G401.6 (cell line): Measurements from ENCODE around the gene MFF.
"Not testable (repeated sequence)": the region's sequence is repeated elsewhere in the genome, so short reads cannot be mapped to it uniquely, and the experiment has no call there.

Source experiments
- FAIRE-seq: peaks from 2 replicates; lab custom pipeline; 2012; peaks lifted over from hg19 to GRCh38; lab: Jason Lieb, UNC

Gene MFF

DNA sequence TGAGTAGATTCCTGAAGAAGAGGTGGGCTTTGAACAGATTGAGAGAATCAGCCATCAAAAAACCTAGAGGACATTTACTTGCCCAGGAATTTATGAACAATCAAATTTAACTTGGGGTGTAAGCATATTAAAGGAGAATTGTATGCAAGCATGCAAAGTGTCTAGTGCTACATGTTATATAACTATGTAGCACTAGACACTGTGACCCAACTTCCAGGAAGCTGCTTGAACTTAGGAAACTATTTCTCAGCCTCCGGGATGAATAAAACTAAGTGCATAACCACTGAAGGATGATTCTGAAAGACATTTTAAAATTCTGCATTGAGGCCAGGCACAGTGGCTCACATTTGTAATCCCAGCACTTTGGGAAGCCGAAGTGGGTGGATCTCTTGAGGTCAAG, 12.4 kb downstream of the MFF start:
- no peak for FAIRE-seq

DNA sequence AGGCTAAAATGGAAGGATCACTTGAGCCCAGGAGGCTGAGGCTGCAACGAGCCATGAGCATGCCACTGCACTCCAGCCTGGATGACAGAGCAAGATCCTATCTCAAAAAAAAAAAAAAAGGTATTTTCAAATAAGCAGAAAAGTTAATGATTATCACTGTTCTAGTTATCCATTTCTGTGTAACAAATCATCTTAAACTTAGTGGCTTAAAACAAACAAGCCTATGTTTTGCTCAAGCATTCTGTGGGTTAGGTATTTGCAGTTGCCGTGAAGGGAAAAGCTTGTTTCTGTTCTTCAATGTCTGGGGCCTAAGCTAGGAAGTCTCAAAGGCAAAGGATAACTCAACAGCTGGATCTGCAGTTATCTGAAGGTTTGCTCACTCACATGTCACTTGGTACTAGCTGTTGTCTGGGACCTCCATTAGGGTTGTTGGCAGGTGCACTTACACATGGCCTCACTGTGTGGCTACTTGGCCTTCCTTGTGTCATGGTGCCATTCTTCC, 14.1 kb downstream of the MFF start:
- FAIRE-seq = no peak

DNA sequence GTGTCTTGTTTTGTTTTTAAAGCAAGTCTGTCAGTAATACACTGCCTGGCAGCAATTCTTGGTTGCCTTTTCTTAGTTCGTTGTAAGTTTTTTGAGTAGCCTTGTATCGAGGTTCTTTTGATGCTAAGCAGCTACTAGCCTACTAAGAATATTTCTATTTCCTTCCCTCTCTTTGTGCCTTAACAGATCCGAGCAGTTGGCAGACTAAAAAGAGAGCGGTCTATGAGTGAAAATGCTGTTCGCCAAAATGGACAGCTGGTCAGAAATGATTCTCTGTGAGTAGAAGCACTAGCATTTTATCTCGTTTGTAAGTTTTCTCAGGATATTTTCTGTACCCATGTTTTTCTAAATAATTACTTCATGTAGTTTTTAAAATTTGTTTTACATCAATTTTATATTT, 15.1 kb downstream of the MFF start:
- no peak for FAIRE-seq

DNA sequence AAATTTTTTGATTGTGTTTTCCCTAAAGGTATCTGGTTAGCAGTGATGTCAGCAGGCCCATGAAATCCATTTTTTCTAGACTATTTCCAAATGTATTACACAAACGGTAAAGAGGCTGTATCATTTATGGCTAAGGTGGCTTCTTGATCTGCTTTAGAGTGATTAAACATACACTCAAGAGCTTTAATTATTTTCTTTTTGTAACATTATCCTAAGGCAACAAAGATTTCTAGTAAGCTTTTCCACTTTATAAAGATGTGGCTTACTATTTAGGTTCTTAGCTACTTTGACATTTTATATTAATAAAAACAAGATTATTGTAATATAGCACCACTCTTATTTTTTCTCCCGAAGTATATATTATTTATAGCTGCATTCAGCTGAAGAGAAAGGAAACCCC, 16.5 kb downstream of the MFF start:
- no peak for FAIRE-seq

DNA sequence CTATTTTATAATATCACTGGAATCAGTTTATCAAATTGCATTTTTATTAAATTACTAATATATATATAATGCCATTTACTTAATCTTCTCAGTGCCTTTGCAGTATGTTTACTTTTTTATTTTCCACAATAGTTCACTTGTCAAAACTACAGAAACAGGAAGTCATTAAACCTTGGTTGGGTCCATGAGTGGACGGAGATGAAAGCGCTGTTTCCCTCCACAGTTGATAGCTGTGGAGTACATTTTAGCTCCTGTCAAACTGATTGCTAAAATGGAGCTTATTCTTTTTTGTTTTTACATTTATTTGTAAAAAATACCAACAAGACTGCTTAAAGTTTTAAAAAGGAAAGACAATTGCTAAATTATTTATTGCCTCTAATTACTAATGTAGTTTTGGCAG, 19.2 kb downstream of the MFF start:
- peak; percentile 47 for FAIRE-seq

DNA sequence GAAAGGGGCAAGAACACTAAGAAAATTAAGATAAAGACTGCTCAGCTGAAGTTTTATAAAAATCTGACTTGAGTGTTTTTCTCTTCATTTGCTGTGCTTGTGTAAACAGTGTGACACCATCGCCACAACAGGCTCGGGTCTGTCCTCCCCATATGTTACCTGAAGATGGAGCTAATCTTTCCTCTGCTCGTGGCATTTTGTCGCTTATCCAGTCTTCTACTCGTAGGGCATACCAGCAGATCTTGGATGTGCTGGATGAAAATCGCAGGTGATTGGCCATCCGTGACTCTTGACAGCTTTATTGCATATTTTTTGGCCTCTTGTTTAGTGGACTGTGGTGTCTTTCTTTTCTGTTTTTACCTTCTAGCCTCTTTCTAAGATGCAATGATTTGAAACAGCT, 22.1 kb downstream of the MFF start:
- FAIRE-seq = no peak

DNA sequence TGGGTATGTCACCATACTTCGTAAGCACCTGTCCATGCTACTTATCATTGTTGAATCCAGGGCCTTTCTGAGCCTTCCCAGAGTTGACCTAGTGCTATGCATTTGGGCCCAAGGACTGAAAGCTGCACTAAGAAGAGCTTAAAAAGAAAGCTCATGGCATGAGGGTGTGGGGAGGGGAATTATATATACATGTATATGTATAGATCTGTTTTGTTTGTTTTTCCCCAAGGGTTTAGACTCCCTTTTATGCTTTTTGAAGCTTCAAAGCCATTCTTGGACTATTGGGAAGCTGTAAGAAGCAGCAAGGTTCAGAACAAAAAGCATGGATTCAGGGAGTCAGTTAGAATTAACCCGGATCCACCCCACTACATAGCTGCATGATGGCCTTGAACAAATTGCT, 23.3 kb downstream of the MFF start:
- no peak for FAIRE-seq

DNA sequence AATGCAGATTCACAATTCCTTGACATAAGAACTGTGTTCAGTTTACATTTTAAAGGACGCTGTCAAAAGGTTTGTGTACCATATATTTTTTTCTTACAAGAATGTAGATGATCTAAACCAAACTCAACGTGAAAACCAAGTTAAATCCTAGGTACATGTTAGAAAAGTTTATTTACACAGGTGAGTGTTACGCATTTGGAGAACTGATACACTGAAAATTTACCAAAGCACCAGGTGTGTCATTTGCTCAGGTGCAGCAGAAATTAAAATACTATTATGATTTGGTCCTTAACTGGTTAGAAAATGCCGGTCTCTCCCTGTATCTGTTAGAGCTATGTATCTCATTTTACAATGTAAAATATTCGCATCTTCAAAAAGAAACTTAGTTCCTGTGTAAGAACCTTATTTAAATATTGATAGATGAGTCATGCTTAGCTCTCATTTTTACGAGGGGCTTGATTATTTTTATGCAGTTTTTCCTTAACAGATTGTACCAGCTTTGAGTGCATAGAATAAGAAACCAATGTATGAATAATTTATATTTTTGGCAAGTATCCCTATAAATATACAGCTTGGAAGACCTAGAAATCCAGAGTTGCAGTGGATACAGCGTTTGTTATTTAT, 25.1 kb downstream of the MFF start:
- FAIRE-seq = no peak

DNA sequence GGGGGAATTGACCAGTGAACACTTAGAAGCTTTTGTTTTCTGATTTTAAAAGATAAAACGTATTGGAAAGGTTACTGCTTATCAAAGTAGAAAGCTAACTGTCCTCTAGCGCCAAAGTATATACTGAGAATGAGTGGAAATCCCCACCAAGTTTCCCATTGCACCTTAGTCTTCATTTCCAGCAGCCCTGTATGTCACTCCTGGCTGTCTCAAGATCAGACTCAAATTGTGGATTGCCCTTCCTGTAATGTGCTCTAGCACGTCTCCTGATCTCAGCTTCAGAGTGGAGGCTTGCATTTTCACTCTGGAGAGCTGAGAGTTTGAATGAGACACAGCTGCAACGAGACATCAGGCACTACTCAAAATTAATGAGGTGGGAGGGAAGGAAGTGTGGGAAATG, 26.6 kb downstream of the MFF start:
- FAIRE-seq = no peak

DNA sequence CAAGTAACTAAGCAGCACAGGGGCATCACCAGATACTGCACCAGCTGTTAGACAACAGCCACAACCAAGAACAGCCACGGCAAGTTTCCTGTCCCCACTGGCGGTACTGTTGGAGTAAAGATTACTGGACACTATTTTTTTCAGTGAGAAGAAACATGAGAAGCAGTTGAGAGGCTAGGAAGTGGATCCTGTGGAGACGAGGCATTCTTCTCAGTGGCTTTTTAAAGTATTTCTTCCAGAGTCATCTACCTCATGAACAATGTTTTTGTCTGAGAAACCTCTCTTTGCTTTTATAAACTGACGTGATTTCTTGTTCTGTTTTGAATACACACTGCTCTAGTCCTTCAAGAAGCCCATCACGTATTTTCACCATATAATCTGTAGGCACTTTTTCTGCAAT, 35.3 kb downstream of the MFF start:
- FAIRE-seq = peak; percentile 3

DNA sequence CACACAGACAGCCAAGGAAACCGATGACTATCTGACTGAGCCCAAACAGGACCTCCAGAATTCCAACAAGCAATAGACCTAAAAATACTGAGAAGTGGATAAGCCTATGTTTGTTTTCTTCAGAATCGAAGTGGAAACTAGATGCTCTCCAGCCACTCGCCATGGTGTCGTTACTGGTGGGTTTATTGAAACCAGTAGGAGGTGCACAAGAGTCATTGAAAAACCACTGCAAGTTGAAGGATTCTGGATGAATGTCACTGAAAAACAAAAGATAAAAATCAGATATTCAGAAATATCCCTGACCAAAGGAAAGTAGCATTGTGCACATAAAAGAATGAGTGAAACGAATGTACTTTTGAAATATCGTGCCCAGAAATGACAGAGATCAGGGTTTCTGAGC, 38.7 kb downstream of the MFF start:
- peak; percentile 34 for FAIRE-seq

DNA sequence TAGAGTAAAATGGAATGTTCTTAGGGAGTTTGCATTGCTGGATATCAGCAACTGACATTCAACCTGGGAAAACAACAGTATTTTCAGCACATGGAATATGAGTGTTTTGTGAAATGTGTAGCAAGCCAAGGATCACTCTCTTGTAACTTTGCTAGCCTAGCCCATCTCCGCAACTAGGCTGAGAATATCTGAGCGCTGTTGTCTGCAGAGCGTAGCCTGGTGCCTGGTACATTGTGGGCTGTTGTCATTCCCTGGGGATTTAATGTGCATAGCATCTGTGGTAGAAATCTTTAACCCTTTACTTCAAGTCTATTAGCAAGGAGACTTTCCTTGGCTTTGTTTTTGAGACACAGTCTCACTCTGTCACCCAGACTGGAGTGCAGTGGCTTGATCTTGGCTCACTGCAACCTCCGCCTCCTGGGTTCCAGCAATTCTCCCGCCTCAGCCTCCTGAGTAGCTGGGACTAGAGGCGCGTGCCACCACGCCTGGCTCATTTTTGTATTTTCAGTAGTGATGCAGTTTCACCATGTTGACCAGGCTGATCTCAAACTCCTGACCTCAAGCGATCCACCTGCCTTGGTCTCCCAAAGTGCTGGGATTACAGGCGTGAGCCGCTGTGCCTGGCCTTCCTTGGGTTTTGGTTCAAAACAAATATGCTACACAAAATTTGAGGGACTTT, 39.7 kb downstream of the MFF start:
- not testable (repeated sequence) for FAIRE-seq

DNA sequence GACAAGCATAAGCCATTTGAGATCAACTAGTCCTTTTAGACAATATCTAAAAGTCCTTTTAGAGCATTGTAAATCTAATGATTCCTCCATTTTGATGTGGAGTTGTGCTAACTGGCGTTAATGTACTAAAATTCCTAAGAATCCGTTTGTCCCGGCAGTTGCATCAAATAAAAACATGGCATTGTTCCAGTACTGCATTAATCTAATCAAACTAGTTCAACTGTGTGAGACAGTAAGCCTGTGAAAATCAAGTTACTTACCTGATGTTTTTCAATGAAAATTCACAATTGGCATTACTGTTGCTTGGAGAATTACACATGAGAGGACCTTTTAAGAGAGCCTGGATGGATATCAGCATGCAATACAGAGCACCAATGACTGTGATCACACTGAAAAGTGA, 40.8 kb downstream of the MFF start:
- no peak for FAIRE-seq

DNA sequence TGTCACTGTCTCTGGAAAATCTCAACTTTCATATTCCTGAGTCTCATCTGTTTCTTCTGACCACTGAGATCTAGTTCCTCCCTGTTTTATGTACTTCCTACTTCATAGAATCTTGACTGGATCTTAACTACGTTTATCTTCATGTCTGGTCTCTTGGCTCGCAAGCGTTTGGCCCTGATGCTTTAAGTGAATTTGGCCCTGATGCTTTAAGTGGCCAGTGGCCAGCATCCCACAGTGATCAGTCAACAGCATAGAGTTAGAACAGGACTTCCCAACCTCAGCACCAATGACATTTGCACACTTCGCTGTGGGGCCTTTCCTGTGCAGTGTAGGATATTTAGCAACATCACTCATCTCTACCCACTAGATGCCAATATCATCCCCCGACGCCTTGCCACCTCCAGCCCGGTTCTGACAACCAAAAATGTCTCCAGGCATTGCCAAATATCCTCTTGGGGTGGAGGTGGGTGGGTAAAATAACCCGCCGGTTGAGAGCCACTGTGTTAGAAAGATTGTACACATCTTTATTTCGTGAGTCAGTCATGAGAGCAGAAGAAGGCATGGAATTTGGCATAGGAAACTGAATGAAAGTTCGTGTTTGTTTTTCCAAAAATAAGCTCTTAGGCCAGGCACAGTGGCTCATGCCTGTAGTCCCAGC, 41.8 kb downstream of the MFF start:
- no peak for FAIRE-seq

DNA sequence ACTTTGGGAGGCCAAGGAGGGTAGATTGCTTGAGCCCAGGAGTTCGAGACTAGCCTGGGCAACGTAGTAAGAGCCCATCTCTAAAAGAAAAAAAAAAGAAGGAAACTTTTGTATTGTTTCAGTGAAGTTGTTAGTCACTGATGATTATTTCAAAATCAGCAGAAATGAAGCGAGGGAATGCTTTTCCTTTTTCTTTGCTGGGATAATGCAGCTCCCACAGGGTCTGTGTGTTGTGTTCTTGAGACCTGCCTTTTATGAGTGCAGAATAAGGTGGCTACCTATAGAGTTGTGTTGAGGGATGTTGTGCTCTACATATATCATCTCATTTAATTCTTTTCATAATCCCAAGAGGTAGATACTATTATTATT, 42.4 kb downstream of the MFF start:
- no peak for FAIRE-seq

DNA sequence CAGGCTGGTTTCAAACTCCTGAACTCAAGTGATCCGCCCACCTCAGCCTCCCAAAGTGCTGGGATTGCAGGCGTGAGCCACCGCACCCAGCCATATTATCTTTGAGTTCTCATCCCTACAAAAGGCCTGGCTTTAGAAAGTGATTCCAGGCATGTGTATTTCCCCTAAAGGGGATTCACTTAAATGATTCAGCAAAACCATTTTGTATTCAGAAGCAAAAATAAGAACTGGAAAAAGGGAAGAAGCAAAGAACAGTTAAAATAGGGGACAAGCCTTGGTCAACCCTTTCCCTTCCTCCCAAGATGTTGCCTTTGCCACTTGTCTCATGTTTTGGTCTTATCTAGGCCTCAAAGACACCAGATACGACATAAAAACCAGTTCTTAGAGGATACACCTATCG, 43.5 kb downstream of the MFF start:
- FAIRE-seq = no peak

DNA sequence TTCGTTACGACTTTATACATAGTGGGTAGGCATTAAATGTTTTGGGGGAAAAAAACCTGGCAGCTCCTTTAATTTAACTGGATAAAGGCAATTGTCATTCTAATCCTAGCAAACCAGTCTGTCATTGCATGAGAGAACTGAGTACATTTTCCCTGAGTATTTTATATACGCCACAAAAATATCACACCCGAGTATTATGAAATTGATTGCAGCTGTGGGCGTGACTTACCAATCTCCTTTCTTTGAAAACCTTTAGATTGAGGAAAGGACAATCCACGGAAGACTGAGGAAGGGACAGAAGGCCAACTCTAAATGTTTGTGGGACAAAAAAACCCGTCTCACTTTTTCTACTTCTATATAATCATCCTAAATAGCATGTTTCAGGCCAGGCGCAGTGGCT, 45.0 kb downstream of the MFF start:
- no peak for FAIRE-seq

DNA sequence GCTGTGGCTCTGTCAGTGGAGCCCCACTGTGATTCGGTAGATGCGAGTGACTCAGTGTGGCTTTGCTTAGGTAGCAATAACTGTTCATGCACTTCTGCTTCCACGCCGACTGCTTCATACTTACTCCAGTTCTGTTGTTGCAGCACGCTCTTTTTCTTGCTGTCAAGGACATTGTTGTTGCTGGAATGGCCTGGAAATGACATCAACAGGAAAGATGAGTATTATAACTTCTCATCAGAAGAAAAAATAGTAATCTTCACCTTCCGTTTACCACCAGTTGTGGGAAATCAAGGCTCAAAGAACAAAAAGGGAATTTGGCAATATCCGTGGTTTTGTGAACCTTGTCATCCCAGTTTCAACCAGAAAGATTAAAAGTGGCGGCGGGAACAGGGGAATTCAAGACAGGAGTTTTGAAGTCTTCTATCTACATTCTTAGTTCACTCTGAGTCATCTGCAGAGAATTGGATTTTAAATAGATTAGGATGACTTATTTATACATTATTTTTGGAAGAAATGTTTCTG, 45.8 kb downstream of the MFF start:
- FAIRE-seq = no peak

DNA sequence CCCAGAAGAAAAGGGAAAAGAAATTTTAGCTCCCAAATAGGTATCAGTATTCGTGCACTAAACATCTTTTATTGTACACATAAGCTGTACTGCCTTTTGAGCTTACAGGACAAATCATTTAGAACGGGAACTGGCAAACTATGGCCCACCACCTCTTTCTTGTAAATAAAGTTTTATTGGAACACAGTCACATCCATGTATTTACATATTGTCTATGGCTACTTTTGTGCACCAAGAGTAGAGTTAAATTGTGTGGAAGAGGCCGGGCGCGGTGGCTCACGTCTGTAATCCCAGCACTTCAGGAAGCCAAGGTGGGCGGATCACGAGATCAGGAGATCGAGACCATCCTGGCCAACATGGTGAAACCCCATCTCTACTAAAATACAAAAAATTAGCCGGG, 48.3 kb downstream of the MFF start:
- no peak for FAIRE-seq

DNA sequence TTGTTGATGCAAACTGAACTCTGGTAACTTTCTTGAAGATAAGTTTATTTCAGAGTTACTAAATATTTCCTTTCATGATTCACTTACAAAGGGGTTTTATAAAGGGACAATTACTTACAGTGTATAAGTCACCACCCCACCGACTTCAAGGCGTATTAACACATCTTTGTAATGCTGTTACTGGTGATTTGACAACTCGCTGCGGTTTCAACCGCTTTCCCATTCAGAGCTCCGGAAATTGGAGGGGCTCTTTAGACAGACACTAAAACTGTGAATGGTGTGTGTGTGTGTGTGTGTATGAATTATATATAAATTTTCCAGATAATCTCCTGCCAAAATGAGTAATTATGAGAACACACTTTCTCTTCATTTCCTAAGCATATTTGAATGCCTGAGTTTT, 49.1 kb downstream of the MFF start:
- no peak for FAIRE-seq

DNA sequence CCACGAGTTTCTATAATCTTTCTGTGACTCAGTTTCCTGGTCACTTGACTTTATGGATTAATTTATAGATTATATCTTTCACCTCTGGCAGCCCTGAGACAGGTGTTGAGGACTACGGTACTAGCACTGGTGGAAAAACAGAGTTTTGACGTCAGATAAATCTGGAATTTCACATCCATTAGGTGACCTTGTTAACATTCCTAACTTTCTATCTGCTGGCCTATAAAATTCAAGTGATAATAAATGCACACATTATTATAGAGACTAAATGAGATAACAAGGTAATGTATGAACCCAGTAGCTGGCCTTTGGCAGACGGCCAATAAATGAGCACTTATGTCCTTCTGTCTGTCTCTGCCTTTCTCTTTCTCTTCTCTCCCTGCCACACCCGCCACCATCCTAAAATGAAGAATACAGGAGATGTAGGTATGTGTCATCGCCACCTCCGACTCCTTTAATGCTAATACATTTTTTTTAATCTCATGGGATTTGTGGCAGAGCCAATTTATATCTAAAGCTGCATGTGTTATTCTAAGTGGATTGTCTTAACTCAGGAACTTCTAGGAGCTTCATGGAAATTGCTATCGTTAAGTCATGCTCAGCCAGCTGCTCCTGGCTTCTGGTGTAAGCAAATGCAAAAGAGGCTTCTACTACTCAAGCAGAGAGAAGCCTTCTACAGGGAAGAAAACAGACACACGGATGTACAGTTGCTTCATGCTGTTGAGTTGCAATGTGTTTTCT, 51.8 kb downstream of the MFF start:
- FAIRE-seq = no peak

DNA sequence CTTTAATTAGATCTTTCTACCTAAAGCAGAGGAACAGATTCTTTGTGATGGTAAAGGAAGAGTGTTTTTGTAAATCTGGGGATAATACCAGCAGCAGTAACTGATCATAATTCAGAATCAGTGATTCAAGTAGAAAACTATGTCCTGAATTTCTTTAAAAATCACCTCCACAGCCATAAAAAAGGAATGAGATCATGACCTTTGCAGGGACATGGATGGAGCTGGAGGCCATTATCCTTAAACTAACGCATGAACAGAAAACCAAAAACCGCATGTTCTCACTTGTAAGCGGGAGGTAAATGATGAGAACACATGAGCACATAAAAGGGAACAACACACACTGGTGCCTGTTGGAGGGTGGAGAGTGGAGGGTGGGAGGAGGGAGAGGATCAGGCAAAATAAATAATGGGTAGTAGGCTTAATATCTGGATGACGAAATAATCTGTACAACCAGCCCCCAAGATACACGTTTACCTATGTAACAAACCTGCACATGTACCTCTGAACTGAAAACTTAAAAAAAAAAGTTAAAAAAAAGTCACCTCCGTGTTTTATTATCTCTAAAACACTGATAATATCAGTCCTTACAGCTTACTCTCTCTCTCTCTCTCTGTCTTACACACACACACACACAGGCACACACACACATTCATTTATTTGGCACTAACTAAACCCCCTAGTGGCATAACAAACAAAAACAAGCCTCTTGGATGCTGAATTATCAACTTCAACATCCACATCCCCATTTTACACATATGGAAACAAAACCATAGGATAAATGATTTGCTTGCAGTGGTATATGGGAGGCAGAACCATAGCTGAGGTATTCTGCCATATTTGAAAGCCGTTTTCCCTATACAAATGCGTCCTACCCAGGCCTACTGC, 52.7 kb downstream of the MFF start:
- FAIRE-seq = no peak
